Activated CD4-positive, CD25-positive, alpha-beta regulatory T cell treated with anti-CD3 and anti-CD28 coated beads, Interleukin-2, amount 50 U/mL, for 24 hours (primary cell): Measurements from ENCODE around the gene CSAD.
"Not testable (repeated sequence)": the region's sequence is repeated elsewhere in the genome, so short reads cannot be mapped to it uniquely, and the experiment has no call there.

Experiments
- ATAC-seq, 2 donors: fragments of 150-1000 bp; cut with Tn5 transposase; one replicate each; pipeline ENCODE4 v1.10.0; 2021; ENCODE audit warnings: mild to moderate bottlenecking in 1 of 2, moderate library complexity in 1 of 2

Gene CSAD

GRCh38 chr12:53197011-53197640, 16.4 kb upstream of the CSAD start:
- no peak for ATAC-seq

- ATAC-seq, result no peak
These were observed 15.8 kb upstream of the CSAD start for GRCh38 chr12:53196486-53196885.

GRCh38 chr12:53195516-53196420, 15.0 kb upstream of the CSAD start:
- ATAC-seq, result no peak

GRCh38 chr12:53194973-53195372, 14.2 kb upstream of the CSAD start:
- no peak for ATAC-seq

- no peak for ATAC-seq
These were observed 13.4 kb upstream of the CSAD start for GRCh38 chr12:53193985-53194716.

GRCh38 chr12:53193040-53193439, 12.3 kb upstream of the CSAD start:
- ATAC-seq, result no peak

- ATAC-seq, result no peak
These were observed 11.9 kb upstream of the CSAD start for GRCh38 chr12:53192531-53193021.

- no peak for ATAC-seq
These were observed 11.3 kb upstream of the CSAD start for GRCh38 chr12:53191885-53192530.

GRCh38 chr12:53191096-53191884, 10.6 kb upstream of the CSAD start:
- no peak for ATAC-seq

GRCh38 chr12:53190108-53190729, 9.5 kb upstream of the CSAD start:
- ATAC-seq, result peak; percentile 84 to 93

GRCh38 chr12:53187145-53187899, 6.6 kb upstream of the CSAD start:
- ATAC-seq, result no peak

- no peak for ATAC-seq
These were observed 6.0 kb upstream of the CSAD start for GRCh38 chr12:53186745-53187144.

- no peak for ATAC-seq
These were observed 4.9 kb upstream of the CSAD start for GRCh38 chr12:53185582-53186153.

GRCh38 chr12:53184828-53185227, 4.1 kb upstream of the CSAD start:
- ATAC-seq, result no peak

GRCh38 chr12:53182903-53183302, 2.2 kb upstream of the CSAD start:
- no peak for ATAC-seq

- ATAC-seq, result no peak
These were observed 1.2 kb upstream of the CSAD start for GRCh38 chr12:53181935-53182334.

GRCh38 chr12:53180931-53181645, 363 bp upstream of the CSAD start:
- ATAC-seq, result peak; percentile 53 to 57

GRCh38 chr12:53179687-53180219, 972 bp downstream of the CSAD start:
- peak; percentile 1 to 2 for ATAC-seq

- not testable (repeated sequence) for ATAC-seq
These were observed 1.9 kb downstream of the CSAD start for GRCh38 chr12:53178803-53179202.
